Stomach (tissue), 9 donors: ENCODE data around the gene SMTNL2. TPM values are rescaled to one million over a fixed set of nuclear protein-coding genes. Genes with fewer than 3 reads are reported as not detected.

Source experiments
- DNase-seq, 2 donors: peaks; one replicate each; pipeline versions ENCODE4 v3.0.0 to v3.0.0-alpha.2; 2013 to 2019
- H3K27ac ChIP-seq, 5 donors: fragments of 200-600 bp in 4 of 5; sonication (generic) in 4 of 5; one replicate each; pipeline ENCODE4 v1.5.1; 2013 to 2019; ENCODE audit warnings: mild to moderate bottlenecking in 1 of 5, moderate library complexity in 1 of 5
- H3K27me3 ChIP-seq, 3 donors: fragments of 200-600 bp; sonication (generic); one replicate each; pipeline ENCODE4 v1.5.1; 2017 to 2019; ENCODE audit warnings: mixed run types in 1 of 3
- H3K36me3 ChIP-seq, 4 donors: fragments of 200-600 bp; sonication (generic); 1 replicate in 3 of 4; 2 replicates in 1 of 4; pipeline ENCODE4 v1.5.1; 2016 to 2019
- H3K4me1 ChIP-seq, 4 donors: fragments of 200-600 bp; sonication (generic); one replicate each; pipeline ENCODE4 v1.5.1; 2016 to 2019
- H3K4me3 ChIP-seq, 4 donors: fragments of 200-600 bp; sonication (generic) in 3 of 4; one replicate each; pipeline ENCODE4 v1.5.1; 2016 to 2019; ENCODE audit warnings: mild to moderate bottlenecking in 1 of 4
- H3K9me3 ChIP-seq, 4 donors: fragments of 200-600 bp; sonication (generic); one replicate each; pipeline ENCODE4 v1.5.1; 2016 to 2019
- CTCF ChIP-seq, 7 experiments: fragments of 450-650 bp in 4 of 7; fragments of 200-600 bp in 3 of 7; sonication (generic) in 3 of 7; IDR thresholded peaks; one replicate each; pipeline ENCODE4 v1.5.1; 2016 to 2019; ENCODE audit warnings: antibody characterized with exemption in 7 of 7, control low read depth in 2 of 7, mild to moderate bottlenecking in 1 of 7
- EP300 ChIP-seq: sonication (generic); formaldehyde crosslinking; IDR thresholded peaks from one replicate; pipeline ENCODE4 v1.6.1; 2017; ENCODE audit warnings: antibody characterized with exemption
- POLR2A ChIP-seq, 4 donors: fragments of 450-650 bp; IDR thresholded peaks; one replicate each; pipeline ENCODE4 v1.6.1; 2016; ENCODE audit warnings: antibody characterized with exemption in 4 of 4, control low read depth in 2 of 4, mild to moderate bottlenecking in 1 of 4, moderate library complexity in 1 of 4
- POLR2AphosphoS5 ChIP-seq, 3 donors: sonication (generic); formaldehyde crosslinking; IDR thresholded peaks; one replicate each; pipeline ENCODE4 v1.6.1; 2016; ENCODE audit warnings: antibody characterized with exemption in 3 of 3
- WGBS, 5 donors: extraction: QIAGEN DNeasy Blood & Tissue Kit in 3 of 5; methylation state at CpG; one replicate each; pipeline versions ENCODE4 v1.1.5 to v1.1.7; 2013 to 2018; 5-methylcytosine and 5-hydroxymethylcytosine counted together
- intact Hi-C: fragments of 100-400 bp; cut with DNase I; formaldehyde crosslinking; loops from one replicate; pipeline ENCODE4 v1.15.1; 2023; ENCODE audit warnings: low total_unique reads
- polyA plus RNA-seq, 3 donors: library from polyadenylated mRNA; stranded (reverse); fragments of 200-250 nt; gene quantifications; one replicate each; pipeline ENCODE4 v1.2.3, GENCODE V29; 2013
- total RNA-seq, 5 donors: library from RNA; depleted of rRNA; stranded (reverse); fragments of >200 nt; gene quantifications; one replicate each; pipeline versions ENCODE4 v1.1.0 to v1.2.3, GENCODE V29; 2014 to 2016
- donor health status: healthy with polysubstance abuse.
- donor health status: Bipolar disorder and iron deficiency.
- donor health status: healthy.

SMTNL2 gene
- total and polyA plus RNA-seq, 8 donors, result 0.50 to 1.9 (median 1.5) TPM; not detected in 4

DNA sequence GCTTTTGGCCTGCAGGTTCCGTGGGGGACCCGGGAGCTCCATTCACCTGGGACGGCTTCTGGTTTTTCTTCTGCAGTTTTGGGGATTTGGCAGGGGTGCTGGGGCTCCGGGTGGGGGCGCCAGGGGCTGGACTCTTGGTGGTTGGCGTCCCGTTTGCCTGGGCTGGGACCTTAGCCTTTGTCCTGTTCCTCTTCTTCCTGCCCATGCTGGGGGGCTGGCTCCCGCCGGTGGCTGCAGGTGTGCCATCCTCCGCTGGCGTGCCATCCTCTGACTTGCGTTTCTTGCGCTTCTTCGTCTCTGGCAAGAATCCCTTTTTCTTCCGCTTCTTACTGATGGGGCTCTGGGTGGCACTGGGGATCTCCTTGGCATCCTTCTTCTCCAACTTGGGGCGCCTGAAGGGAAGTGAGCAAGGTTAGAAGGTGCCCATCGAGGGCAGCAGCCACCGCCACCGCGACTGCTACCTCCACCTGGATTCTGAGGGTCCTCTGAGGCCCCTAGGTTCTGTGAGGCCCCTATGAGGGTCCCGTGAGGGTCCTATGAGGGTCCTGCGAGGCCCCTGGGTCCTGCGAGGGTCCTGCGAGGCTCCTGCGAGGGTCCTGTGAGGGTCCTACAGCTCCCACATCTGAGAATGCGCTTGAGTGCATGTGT, 44.6 kb upstream of the SMTNL2 start:
- peaks cover 33 to 69% (median 58%) of the 10 kb centered on the region in 4 donors for H3K4me1 ChIP-seq
- WGBS, 5 donors, result 89 to 94% (median 93%) methylated on average over 24 to 26 of the region's 26 CpGs
- no peak for DNase-seq
- H3K27me3 ChIP-seq, result peaks cover 0 to 9% (median 0%) of the 10 kb centered on the region in 3 donors
- no peaks in the 10 kb centered on the region for H3K9me3 ChIP-seq
- TF ChIP-seq POLR2A (IDR thresholded peaks at IDR 0.05) (no peak), EP300 (no peak), CTCF (IDR thresholded peaks at IDR 0.05) (no peak), POLR2AphosphoS5 (IDR thresholded peaks at IDR 0.05) (no peak)
- no peak overlapping the region for H3K4me3 ChIP-seq
- H3K27ac ChIP-seq, result peak overlapping the region in 2 of 5 donors; percentile 42 to 65
- peaks cover 42 to 81% (median 73%) of the 10 kb centered on the region in 4 donors for H3K36me3 ChIP-seq
- intact Hi-C loops, result loop anchor here (10.0 kb wide), 1 partner anchor 115 kb away; no protein-coding TSS in a partner anchor

- intact Hi-C loops, result loop anchor here (10.0 kb wide), 1 partner anchor 115 kb away; no protein-coding TSS in a partner anchor
- Histone ChIP-seq H3K9me3 (no peaks in the 10 kb centered on the region), H3K4me1 (peaks cover 33 to 64% (median 52%) of the 10 kb centered on the region in 4 donors), H3K27ac (peak overlapping the region; percentile 18 to 73 (median 30)), H3K36me3 (peaks cover 47 to 86% (median 78%) of the 10 kb centered on the region in 4 donors), H3K4me3 (no peak overlapping the region), H3K27me3 (peaks cover 0 to 9% (median 0%) of the 10 kb centered on the region in 3 donors)
- peak in 1 of 2 donors; percentile 56 for DNase-seq
- TF ChIP-seq CTCF (IDR thresholded peaks at IDR 0.05), result peak in 2 of 7 experiments; percentile 18 to 32
- no peak for TF ChIP-seq POLR2AphosphoS5 (IDR thresholded peaks at IDR 0.05)
- no peak for TF ChIP-seq POLR2A (IDR thresholded peaks at IDR 0.05)
- no peak for TF ChIP-seq EP300
- 57 to 68% (median 62%) methylated on average over 13 to 14 of the region's 14 CpGs for WGBS, 5 donors
Measured at GRCh38 chr17:4540224-4540651, 44.1 kb upstream of the SMTNL2 start.

GRCh38 chr17:4540687-4541327, 43.5 kb upstream of the SMTNL2 start:
- peak in 1 of 2 donors; percentile 56 for DNase-seq
- Histone ChIP-seq H3K4me3 (peak overlapping the region in 1 of 4 donors; percentile 0), H3K9me3 (no peaks in the 10 kb centered on the region), H3K4me1 (peaks cover 33 to 58% (median 47%) of the 10 kb centered on the region in 4 donors), H3K36me3 (peaks cover 52 to 92% (median 84%) of the 10 kb centered on the region in 4 donors), H3K27me3 (peaks cover 0 to 4% (median 0%) of the 10 kb centered on the region in 3 donors), H3K27ac (peak overlapping the region; percentile 18 to 73 (median 30))
- intact Hi-C loops, result loop anchor here (10.0 kb wide), 1 partner anchor 116 kb away; no protein-coding TSS in a partner anchor
- TF ChIP-seq EP300 (no peak), POLR2A (IDR thresholded peaks at IDR 0.05) (no peak), POLR2AphosphoS5 (IDR thresholded peaks at IDR 0.05) (no peak), CTCF (IDR thresholded peaks at IDR 0.05) (no peak)
- WGBS, 5 donors, result 35 to 61% (median 49%) methylated on average over 14 to 15 of the region's 15 CpGs

- no peak for DNase-seq
- peak overlapping the region in 1 of 4 donors; percentile 0 for H3K4me3 ChIP-seq
- H3K4me1 ChIP-seq, result peaks cover 28 to 51% (median 41%) of the 10 kb centered on the region in 4 donors
- H3K27me3 ChIP-seq, result no peaks in the 10 kb centered on the region
- TF ChIP-seq CTCF (IDR thresholded peaks at IDR 0.05), result no peak
- no peak for TF ChIP-seq POLR2AphosphoS5 (IDR thresholded peaks at IDR 0.05)
- 69 to 77% (median 71%) methylated on average over 24 to 29 of the region's 29 CpGs for WGBS, 5 donors
- no peaks in the 10 kb centered on the region for H3K9me3 ChIP-seq
- intact Hi-C loops, result loop anchor here (10.0 kb wide), 1 partner anchor 117 kb away; no protein-coding TSS in a partner anchor
- H3K27ac ChIP-seq, result peak overlapping the region; percentile 9 to 73 (median 30)
- H3K36me3 ChIP-seq, result peaks cover 52 to 98% (median 91%) of the 10 kb centered on the region in 4 donors
Measured at GRCh38 chr17:4541328-4542002, 42.9 kb upstream of the SMTNL2 start.
